Keratinocyte (primary cell): Measurements from ENCODE around the gene GRIP1. TPM values are rescaled to one million over a fixed set of nuclear protein-coding genes. Genes with fewer than 3 reads are reported as not detected.

Experiments
- DNase-seq: peaks from one replicate; pipeline ENCODE4 v3.0.0-alpha.2; 2011; ENCODE audit warnings: low read depth, missing footprints, low spot score
- FAIRE-seq: peaks from 2 replicates; lab custom pipeline; 2011; peaks lifted over from hg19 to GRCh38; lab: Jason Lieb, UNC
- H2AFZ ChIP-seq: 2 replicates; pipeline ENCODE4 v1.6.0; 2012; ENCODE audit warnings: low read length, control low read depth, inconsistent platforms; ENCODE audit not compliant: control insufficient read depth
- H3K27ac ChIP-seq: 2 replicates; pipeline ENCODE4 v1.5.1; 2011; ENCODE audit warnings: low read length; ENCODE audit not compliant: control insufficient read depth, insufficient read depth
- H3K27me3 ChIP-seq: 3 replicates; pipeline ENCODE4 v1.6.0; 2011; ENCODE audit warnings: low read length; ENCODE audit not compliant: control insufficient read depth, insufficient read depth; ENCODE audit errors: extremely low read depth
- H3K36me3 ChIP-seq, 2 experiments: 2 replicates in 1 of 2; 3 replicates in 1 of 2; pipeline ENCODE4 v1.5.1; 2011; ENCODE audit warnings: low read length in 2 of 2, mild to moderate bottlenecking in 1 of 2; ENCODE audit not compliant: control insufficient read depth in 2 of 2, insufficient read depth in 2 of 2; ENCODE audit errors: extremely low read depth in 1 of 2
- H3K4me1 ChIP-seq: 3 replicates; pipeline ENCODE4 v1.5.1; 2011; ENCODE audit warnings: low read length; ENCODE audit not compliant: control insufficient read depth, insufficient read depth; ENCODE audit errors: extremely low read depth
- H3K4me2 ChIP-seq: 3 replicates; pipeline ENCODE4 v1.6.0; 2011; ENCODE audit warnings: low read depth, low read length; ENCODE audit not compliant: control insufficient read depth, insufficient read depth; ENCODE audit errors: extremely low read depth
- H3K4me3 ChIP-seq, 3 experiments: fragments of 200-600 bp in 1 of 3; sonication (generic) in 1 of 3; 2 replicates in 2 of 3; 3 replicates in 1 of 3; pipeline ENCODE4 v1.5.1; 2011 to 2016; ENCODE audit warnings: low read length in 3 of 3, mild to moderate bottlenecking in 3 of 3, control low read depth in 2 of 3, inconsistent platforms in 1 of 3, low read depth in 1 of 3, mixed read lengths in 1 of 3, mixed run types in 1 of 3, moderate library complexity in 1 of 3; ENCODE audit not compliant: control insufficient read depth in 2 of 3, insufficient read depth in 2 of 3; ENCODE audit errors: extremely low read depth in 1 of 3
- H3K79me2 ChIP-seq: 2 replicates; pipeline ENCODE4 v1.6.0; 2012; ENCODE audit warnings: low read length; ENCODE audit not compliant: control insufficient read depth, insufficient read depth
- H3K9ac ChIP-seq: 3 replicates; pipeline ENCODE4 v1.6.0; 2011; ENCODE audit warnings: low read length; ENCODE audit not compliant: control insufficient read depth, insufficient read depth; ENCODE audit errors: extremely low read depth
- H3K9me1 ChIP-seq: 3 replicates; pipeline ENCODE4 v1.6.0; 2011; ENCODE audit warnings: low read length; ENCODE audit not compliant: control insufficient read depth, insufficient read depth; ENCODE audit errors: extremely low read depth
- H3K9me3 ChIP-seq: 2 replicates; pipeline ENCODE4 v1.5.1; 2012; ENCODE audit warnings: low read depth, low read length; ENCODE audit not compliant: control insufficient read depth
- H4K20me1 ChIP-seq: 3 replicates; pipeline ENCODE4 v1.6.0; 2011; ENCODE audit warnings: low read length; ENCODE audit not compliant: control insufficient read depth, insufficient read depth; ENCODE audit errors: extremely low read depth
- CTCF ChIP-seq, 3 experiments: IDR thresholded peaks in 1 of 3; conservative IDR thresholded peaks in 1 of 3; optimal IDR thresholded peaks in 1 of 3; 2 replicates in 2 of 3; 3 replicates in 1 of 3; pipeline versions ENCODE3 to v1.5.1; 2011; ENCODE audit warnings: low read length in 3 of 3, mild to moderate bottlenecking in 3 of 3, moderate library complexity in 2 of 3, control low read depth in 1 of 3, inconsistent platforms in 1 of 3; ENCODE audit not compliant: insufficient read depth in 2 of 3; ENCODE audit errors: extremely low read depth in 1 of 3
- EZH2 ChIP-seq: IDR thresholded peaks from one replicate; pipeline ENCODE4 v1.6.1; 2012; ENCODE audit warnings: inconsistent platforms, mild to moderate bottlenecking, low read length, moderate library complexity
- dilution Hi-C: fragments of 300-500 bp; cut with MboI; formaldehyde crosslinking; loops from one replicate; pipeline ENCODE4 v1.7.0; 2020; ENCODE audit warnings: low sequenced_read_pairs; ENCODE audit not compliant: extremely low pct_ligation_motif_present
- polyA plus RNA-seq, 5 experiments: library from polyadenylated mRNA; depleted of rRNA in 3 of 5; stranded (reverse) in 3 of 5; stranded (forward) in 1 of 5; unstranded in 1 of 5; fragments of >200 nt; gene quantifications; 1 replicate in 1 of 5; 2 replicates in 3 of 5; 3 replicates in 1 of 5; pipeline versions ENCODE4 v1.2.1 to v1.2.3, GENCODE V29; 2011 to 2012; ENCODE audit warnings: missing spikeins in 2 of 5, low read depth in 1 of 5, low replicate concordance in 1 of 5

The GRIP1 gene
- polyA plus RNA-seq, 1 donor (not counting 4 experiments of a cell fraction or from before 2014, with no cell fraction given) = 6.7 TPM

DNA sequence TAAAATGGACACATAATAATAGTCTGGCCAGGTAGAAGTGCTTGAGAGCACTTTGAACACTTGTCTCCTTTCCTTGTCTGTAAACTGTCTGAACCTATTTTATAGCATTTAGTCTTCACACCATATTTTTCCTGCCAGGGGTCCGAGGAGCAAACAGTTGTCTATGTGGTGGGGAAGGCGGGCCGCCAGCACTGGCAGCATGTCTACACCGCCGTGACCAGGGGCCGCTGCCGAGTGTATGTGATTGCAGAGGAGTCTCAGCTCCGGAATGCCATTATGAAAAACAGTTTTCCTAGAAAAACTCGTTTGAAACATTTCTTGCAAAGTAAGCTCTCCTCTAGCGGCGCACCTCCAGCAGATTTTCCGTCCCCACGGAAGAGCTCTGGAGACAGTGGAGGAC, 347.9 kb downstream of the GRIP1 start:
- FAIRE-seq = no peak
- Histone ChIP-seq H3K9ac (no peak overlapping the region), H3K27ac (no peak overlapping the region), H3K36me3 (no peaks in the 10 kb centered on the region), H4K20me1 (no peaks in the 10 kb centered on the region), H2AFZ (no peak overlapping the region), H3K4me3 (no peak overlapping the region), H3K9me3 (no peaks in the 10 kb centered on the region), H3K4me1 (peaks cover 20% of the 10 kb centered on the region), H3K4me2 (no peak overlapping the region), H3K27me3 (no peaks in the 10 kb centered on the region), H3K79me2 (no peaks in the 10 kb centered on the region), H3K9me1 (no peaks in the 10 kb centered on the region)
- dilution Hi-C loops = no loop called here
- DNase-seq = no peak
- TF ChIP-seq EZH2 (no peak), CTCF (optimal IDR thresholded peaks at IDR 0.05 in 1 of 3, IDR thresholded peaks at IDR 0.05 in 1 of 3, conservative IDR thresholded peaks at IDR 0.05 in 1 of 3; ENCODE audit: extremely low read depth in 1 of 3, insufficient read depth in 2 of 3, low read length in 3 of 3) (no peak)

DNA sequence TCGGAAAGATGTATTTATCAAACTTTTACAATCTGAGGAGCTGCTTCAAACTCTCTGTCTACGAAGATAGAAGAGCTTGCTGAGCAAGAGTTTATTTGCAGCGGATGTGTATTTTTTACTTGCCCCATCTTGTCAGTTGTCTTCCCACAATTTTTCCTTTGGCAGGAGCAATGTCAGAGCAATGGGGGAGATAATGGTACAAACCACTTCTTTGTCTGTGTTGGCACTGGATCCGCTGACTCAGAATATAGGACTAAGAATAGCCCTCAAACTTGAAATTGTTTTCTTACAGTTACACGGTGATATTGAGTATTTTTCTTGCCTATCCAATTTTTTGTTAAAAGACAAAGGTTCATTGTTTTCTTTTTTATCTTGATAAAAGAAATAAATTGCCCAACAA, 348.9 kb downstream of the GRIP1 start:
- TF ChIP-seq CTCF (optimal IDR thresholded peaks at IDR 0.05 in 1 of 3, IDR thresholded peaks at IDR 0.05 in 1 of 3, conservative IDR thresholded peaks at IDR 0.05 in 1 of 3; ENCODE audit: extremely low read depth in 1 of 3, insufficient read depth in 2 of 3, low read length in 3 of 3) (no peak), EZH2 (no peak)
- FAIRE-seq (peak; percentile 92), DNase-seq (peak; percentile 59)
- dilution Hi-C loops = no loop called here
- Histone ChIP-seq H2AFZ (peak overlapping the region; percentile 75), H3K27me3 (no peaks in the 10 kb centered on the region), H3K9me1 (no peaks in the 10 kb centered on the region), H3K4me3 (peak overlapping the region in 1 of 3 experiments; percentile 50), H4K20me1 (no peaks in the 10 kb centered on the region), H3K36me3 (no peaks in the 10 kb centered on the region), H3K9ac (no peak overlapping the region), H3K79me2 (no peaks in the 10 kb centered on the region), H3K27ac (no peak overlapping the region), H3K4me1 (peaks cover 20% of the 10 kb centered on the region), H3K4me2 (peak overlapping the region; percentile 79), H3K9me3 (no peaks in the 10 kb centered on the region)
